HG03520 (cell line): ENCODE data around the gene RNF112.
"Not testable (repeated sequence)": the region's sequence is repeated elsewhere in the genome, so short reads cannot be mapped to it uniquely, and the experiment has no call there.

Experiments
- ATAC-seq: cut with Tn5 transposase; IDR thresholded peaks from one replicate; pipeline ENCODE4 v1.9.1; 2021; ENCODE audit warnings: mild to moderate bottlenecking, moderate library complexity; ENCODE audit not compliant: unreplicated experiment

The RNF112 gene

DNA sequence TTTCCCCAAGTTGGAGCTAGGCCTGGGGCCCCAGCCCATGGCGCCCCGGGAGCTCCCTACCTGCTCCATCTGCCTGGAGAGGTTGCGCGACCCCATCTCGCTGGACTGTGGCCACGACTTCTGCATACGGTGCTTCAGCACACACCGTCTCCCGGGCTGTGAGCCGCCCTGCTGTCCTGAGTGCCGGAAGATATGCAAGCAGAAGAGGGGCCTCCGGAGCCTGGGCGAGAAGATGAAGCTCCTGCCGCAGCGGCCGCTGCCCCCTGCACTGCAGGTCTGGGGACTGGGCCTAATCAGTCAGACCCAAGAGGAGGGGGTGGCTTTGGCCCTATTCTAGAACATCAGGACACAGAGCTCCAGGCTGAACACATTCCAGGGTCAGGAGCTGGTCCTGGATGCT is 1.5 kb downstream of the RNF112 start:
- no peak for ATAC-seq

DNA sequence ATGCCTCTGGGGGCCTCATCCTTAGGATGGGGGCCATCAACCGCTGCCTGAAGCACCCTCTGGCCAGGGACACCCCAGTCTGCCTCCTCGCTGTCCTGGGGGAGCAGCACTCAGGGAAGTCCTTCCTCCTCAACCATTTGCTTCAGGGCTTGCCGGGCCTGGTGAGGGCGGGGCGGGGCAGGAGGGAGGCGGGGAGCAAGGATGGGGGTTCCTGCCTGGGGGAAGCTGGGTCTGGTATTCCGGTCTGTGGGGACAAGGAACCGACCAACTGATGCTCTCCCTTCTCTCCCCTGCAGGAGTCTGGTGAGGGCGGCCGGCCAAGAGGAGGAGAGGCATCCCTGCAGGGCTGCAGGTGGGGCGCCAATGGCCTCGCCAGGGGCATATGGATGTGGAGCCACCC is 2.0 kb downstream of the RNF112 start:
- ATAC-seq: no peak

DNA sequence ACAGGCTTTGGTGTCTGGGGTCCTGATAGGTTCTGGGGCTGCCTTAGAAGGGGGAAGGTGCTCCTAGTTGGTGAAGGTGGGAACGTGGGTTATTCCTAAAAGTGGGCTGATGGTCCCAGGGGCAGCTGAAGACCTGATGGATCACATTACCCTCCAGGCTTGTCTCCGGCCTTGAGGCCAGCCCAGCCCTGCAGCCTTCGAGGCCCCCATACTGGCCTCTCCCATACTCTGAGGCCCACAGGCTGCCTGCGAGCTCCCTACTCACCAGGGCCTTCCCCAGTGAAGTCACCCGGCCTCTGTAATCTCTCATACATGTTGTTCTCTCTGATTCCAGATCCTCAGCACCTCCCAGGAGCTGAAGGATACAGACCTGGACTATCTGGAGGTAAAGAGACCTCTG is 2.7 kb downstream of the RNF112 start:
- ATAC-seq: no peak

DNA sequence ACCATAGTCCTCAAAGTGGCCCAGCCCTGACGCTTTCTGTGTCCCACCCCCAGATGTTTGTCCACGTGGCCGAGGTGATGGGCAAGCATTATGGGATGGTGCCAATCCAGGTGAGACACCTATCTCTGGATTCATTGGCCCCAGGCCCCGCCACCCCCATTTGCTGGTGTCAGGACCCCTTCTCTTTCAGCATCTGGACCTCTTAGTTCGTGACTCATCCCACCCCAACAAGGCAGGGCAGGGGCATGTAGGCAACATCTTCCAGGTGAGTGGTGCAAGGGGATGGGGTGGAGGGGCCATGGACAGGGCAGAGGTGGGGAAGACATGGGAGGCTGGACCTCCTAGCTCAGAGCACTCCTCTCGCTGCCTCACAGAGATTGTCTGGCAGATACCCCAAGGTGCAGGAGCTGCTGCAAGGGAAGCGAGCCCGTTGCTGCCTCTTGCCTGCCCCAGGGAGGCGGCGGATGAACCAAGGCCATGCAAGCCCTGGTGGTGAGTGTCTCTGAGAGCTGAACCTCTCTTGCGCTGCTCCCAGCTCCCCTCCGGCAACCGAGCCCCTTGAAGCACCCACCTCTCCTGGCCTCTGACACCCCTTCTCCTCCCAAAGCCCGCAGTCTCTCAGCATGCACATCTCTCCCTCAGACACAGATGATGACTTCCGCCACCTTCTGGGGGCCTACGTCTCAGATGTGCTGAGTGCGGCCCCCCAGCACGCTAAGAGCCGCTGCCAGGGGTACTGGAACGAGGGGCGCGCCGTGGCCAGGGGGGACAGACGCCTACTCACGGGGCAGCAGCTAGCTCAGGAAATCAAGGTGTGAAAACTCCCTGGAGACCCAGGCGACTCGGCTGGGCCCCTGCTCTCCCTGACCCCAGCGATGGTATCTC is 3.6 kb downstream of the RNF112 start:
- no peak for ATAC-seq

DNA sequence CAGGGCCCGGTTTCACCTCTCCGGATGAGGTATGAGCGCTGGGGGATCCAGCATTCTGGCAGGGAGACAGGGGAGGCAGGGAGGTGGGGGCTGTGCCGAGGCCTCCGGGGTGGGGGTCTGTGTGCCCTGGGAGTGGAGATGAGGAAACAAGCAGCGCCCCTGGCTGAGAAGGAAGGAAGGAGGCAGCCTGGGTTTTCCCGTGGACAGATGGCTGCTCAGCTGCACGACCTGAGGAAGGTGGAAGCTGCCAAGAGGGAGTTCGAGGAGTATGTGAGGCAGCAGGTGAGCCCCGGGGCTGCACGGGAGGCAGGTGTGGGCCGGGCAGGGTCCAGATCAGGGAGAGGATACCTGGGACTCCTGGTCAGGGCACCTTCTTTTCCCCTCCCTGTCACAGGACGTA is 4.3 kb downstream of the RNF112 start:
- no peak for ATAC-seq

DNA sequence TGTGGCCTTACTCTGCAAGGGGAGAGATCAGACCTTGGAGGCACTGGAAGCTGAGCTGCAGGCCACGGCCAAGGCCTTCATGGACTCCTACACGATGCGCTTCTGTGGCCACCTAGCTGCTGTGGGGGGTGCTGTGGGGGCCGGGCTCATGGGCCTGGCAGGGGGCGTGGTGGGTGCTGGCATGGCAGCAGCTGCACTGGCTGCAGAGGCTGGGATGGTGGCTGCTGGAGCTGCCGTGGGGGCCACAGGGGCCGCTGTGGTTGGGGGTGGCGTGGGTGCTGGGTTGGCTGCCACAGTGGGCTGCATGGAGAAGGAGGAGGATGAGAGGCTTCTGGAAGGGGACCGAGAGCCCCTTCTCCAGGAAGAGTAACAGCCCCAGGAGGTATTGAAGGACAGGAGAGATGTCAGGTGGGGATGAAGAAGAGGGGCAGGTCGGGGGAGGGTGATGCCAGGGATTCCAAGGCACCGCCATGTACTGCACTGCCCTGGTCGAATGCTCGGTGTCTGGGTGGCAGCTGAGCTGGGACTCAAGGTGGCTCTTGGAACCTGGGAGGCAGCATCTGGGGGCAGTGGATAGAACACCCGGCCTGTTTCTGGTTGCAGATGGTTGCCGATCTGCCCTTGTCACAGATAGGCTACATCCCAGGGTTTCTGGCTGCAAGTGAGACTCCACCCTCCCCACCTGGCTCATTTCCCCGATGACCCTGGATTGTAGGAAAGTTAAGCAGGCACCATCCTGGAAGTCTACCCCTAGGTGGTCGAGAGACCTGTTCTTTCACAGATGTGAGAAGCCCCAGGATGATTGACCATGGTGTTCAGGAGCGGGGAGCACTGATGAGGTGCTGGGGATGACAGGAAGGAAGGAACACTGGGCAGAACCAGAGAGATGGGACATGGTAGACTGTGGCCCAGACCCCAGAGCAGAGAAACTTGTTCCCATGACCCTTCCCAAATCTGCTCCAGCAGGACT is 5.1 kb downstream of the RNF112 start:
- no peak for ATAC-seq

DNA sequence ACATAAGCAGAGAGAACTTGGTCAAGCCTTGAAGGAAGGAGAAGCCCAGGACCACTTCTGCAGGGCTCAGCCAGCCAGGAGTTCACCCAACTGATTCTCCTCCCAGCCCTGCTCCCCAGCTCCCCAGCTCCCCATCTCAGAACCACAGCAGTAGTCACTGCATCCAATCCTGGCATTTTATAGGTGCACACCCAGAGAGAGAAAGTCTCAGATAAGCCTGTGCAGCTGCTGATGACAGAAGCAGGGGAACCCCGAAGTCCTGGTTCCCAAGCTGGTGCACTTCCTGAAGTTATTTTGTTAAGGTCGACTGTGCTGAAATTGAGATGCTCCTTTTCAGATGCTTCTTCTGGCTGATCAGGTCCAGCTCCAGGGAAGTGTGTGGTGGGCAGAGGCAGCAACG is 6.6 kb downstream of the RNF112 start:
- ATAC-seq: no peak

DNA sequence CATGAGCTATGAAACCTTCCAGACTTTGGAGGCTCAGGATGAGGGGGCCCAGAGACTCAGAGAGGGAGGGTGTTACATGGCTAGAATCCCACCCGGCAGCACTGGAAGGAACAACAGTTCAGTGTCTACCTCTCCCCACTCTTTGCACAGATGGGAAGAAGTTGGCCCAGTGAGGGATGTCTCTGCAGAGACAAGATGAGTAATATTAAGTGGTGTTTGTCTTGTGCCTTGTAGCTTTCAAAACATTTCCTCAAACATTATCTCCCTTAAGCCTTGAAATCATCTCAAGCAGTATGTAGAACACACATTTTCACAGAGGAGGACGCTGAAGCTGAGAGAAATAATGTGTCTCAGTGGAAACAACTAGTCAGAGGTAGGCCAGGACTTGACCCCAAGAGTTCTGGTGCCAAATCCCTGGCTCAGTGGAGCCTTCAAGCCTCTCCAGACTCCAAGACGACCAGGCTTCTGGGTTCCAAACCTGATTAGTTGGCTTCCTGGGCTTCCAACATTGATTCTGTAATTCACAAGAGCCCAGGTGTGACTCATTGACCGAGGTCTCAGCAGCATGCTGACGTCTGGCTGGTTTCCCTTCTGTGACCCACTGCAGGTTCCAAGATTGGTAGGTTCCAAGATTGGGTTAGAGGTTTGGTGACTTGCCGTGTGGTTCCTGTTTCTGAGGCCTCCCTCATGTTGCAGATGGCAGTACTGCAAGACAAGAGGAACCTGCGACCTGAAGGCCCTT is 7.4 kb downstream of the RNF112 start:
- ATAC-seq: no peak

DNA sequence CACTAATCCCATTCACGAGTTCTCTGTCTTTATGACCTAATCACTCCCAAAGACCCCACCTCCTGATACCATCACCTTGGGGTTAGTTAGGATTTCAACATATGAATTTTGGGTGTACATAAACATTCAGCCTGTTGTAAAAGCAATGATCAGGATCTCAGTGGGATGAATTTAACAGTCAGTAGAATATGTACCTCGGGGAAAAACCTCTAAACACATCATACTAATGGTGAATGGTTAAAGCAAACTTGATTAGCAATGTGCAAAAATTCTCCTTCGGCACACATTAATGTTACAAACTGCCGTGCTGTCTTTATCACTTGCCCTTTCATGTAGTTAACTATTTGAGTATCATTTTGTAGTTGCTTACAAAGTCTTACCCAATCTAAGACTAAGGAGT is 10.2 kb downstream of the RNF112 start:
- no peak for ATAC-seq

DNA sequence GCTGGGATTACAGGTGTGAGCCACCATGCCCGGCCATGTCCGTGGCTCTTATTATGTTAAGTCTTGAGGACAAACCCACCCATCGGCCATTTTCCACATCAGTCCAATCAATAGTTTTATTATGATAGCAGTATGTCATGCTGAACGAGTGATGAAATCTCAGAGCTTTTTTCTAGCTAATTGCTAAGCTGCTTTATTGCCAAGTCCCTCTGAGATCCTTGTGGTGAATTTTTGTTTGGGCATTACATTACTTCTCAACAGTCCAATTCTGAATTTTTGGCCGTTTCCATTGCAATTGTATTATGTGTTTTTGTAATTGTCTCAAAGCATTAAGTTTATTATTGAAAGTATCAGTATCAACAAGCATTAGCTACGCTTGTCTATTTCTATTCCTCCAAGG is 10.9 kb downstream of the RNF112 start:
- no peak for ATAC-seq

DNA sequence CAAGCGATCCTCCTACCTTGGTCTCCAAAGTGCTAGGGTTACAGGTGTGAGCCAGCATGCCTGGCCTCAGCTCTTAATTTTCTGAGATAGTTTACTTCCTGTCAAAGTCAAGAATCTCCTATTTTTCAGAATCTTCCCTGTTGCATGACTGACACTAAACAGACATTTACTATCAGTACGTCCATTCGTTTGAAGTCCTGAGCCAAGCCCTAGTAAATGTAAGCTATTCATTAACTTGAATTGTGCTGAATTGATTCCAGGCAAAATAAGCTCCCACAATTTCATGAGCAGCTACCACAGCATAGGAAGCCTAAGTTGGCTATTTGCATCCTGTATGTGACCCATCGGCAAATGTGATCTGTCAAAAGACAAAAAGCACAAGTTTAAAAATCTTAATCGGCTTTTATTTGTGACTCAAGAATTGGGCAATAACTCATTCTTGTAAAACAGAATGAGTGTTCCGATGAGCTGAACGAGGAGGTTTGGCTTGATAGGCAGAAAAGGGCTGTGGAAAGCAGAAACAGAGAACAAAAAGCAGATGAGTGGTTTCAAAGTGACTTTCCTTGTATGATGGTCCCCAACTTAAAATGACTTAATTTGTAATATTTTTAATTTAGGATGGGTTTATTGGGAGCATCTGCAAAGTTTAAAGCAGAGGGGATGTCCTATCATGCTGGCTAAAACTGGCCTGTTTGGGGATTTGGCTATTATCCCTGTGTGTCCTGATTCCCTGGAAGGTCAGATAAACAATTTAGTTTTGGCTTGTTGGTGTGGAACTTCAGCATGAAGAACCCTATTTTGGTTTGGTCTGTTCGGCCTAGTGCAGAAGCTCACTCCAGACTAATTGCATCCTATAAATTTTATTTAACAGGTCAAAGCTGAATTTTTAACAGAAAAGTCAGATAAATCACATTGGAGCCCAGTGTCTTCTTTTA is 14.2 kb downstream of the RNF112 start:
- no peak for ATAC-seq

DNA sequence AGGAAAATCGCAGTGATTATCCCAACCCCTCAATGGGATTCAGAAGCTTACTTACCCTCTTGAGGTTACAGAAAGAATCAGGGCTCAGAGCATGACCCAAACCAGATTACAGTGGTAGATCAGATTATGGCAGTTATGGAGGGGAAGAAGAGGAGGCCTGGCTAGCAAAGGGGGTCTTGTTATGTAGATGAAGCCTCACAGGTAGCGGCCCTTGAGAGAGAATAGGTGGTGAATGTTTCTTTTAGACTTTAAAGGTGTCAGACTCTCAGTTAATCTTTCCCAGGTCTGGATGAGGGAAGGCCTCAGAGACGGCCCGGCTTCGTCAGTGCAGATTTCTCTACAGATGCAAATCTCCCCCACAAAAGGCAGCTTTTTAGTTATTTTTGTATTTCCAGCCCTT is 15.6 kb downstream of the RNF112 start:
- no peak for ATAC-seq

DNA sequence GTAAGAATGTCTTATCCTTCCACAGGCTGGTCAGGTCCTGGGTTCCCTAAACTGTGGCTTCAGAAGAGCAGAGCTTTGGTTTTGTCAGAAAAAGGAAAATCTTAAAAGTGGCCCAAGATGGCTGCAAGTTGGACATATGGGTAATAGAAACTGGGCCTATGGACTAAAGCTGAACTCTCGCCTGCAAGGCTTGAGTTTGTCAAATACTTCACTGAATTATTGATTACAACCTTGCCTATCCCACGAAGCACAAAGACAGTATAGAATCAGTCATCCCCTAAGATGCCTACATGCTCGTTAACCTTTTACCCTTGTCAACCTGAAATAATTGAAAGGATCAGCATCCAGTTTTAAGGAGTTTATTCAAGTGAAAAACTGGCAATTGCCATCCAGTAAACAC is 20.7 kb downstream of the RNF112 start:
- no peak for ATAC-seq

DNA sequence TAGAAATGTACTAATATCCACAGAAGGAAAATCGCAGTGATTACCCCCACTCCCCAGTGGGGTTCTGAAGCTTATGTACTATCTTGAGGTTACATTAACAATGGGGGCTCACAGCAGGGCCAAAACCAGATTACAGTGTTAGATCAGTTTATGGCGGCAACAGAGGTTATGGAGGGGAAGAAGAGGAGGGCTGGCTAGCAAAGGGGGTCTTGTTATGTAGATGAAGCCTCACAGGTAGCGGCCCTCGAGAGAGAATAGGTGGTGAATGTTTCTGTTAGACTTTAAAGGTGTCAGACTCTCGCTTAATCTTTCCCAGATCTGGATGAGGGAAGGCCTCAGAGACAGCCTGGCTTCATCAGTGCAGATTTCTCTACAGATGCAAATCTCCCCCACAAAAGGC is 22.2 kb downstream of the RNF112 start:
- no peak for ATAC-seq

DNA sequence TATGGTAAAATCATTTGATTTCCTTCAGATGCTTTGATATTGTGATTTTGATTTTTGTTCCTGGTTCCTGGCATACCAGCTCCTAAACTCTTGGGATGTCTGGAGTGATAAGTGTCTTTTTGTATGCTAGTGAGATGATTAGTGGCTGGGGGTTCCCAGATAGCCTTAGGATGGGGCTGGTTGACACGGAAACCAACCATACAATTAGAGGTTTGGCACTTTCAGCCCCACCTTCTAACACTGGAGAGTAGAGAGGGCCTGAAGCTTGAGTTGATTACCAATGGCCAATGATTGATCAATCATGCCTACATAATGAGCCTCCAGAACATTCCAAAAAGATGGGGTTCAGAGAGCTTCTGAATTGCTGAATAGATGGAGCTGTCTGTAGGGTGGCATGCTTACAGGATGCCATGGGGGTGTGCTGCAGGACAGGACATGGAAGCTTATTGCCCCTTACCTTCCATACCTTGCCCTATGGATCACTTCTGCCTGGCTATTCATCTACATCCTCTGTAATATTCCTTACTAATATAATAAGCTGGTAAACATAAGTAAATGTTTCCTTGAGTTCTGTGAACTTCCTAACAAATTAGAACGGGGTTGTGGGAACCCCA is 22.8 kb downstream of the RNF112 start:
- no peak for ATAC-seq

DNA sequence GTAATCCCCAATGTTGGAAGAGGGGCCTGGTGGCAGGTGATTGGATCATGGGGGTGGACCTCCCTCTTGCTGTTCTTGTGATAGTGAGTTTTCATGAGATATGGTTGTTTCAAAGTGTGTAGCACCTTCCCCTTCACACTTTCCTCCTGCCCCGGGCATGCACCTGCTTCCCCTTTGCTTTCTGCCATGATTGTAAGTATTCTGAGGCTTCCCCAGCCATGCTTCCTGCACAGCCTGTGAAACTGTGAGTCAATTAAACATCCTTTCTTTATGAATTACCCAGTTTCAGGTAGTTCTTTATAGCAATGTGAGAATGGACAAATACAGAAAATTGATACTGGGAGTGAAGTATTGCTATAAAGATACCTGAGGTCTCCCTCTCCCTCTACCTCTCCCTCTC is 29.4 kb downstream of the RNF112 start:
- ATAC-seq: no peak

DNA sequence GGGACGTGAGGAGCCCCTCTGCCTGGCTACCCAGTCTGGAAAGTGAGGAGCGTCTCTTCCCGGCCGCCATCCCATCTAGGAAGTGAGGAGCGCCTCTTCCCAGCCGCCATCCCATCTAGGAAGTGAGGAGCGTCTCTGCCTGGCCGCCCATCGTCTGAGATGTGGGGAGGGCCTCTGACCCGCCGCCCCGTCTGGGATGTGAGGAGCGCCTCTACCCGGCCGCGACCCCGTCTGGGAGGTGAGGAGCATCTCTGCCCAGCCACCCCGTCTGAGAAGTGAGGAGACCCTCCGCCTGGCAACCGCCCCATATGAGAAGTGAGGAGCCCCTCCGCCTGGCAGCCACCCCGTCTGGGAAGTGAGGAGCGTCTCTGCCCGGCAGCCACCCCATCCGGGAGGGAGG is 30.3 kb downstream of the RNF112 start:
- ATAC-seq: not testable (repeated sequence)

DNA sequence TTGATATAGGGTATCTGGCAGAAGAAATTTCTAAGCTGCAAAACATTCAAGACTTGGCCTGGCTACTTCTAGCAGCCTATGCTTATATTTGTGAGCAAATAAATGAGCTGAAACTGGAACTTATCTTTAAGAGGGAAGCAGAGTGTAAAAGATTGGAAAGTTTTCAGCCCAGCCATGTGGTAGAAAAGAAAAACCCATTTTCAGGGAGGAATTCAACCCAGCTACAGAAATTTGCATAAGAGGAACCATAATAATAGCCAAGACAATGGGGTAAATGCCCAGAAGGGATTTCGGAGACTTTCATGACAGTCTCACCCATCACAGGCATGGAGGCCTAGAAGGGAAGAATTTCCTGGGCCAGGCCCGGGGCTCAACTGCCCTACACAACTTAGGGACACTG is 31.7 kb downstream of the RNF112 start:
- no peak for ATAC-seq

DNA sequence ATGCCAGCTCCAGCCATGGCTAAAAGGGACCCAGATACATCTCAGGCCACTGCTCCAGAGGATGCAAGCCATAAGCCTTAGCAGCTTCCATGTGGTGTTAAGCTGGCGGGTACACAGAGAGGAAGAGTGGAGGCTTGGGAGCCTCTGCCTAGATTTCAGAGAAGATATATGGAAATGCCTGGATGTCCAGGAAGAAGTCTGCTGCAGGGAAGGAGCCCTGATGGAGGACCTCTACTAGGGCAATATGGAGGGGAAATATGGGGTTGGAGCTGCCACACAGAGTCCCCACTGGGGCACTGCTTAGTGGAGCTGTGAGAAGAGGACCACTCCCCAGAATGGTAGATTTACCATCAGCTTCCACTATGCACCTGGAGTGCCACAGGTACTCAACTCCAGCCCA is 32.1 kb downstream of the RNF112 start:
- ATAC-seq: no peak

DNA sequence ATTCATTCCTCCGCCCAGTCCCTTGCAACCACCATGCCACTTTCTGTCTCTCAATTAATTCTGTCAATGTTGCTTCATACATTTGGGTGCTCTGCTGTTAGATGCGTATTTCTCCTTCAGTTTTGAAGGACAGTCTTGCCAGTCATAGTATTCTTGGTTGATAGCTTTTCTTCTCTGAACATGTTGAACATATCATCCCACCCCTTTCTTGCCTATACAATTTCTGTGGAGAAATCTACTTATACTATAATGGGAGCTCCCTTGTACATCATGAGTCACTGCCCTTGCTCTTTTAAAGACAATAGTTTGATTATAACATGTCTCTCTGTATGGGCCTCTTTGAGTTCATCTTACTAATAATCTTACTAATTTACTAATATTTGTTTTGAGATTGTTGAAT is 34.1 kb downstream of the RNF112 start:
- no peak for ATAC-seq
